Measurements from ENCODE around the gene CPNE5. TPM values are rescaled to one million over a fixed set of nuclear protein-coding genes. Genes with fewer than 3 reads are reported as not detected.
"Not testable (repeated sequence)": the region's sequence is repeated elsewhere in the genome, so short reads cannot be mapped to it uniquely, and the experiment has no call there.

Gene CPNE5
- total and polyA plus RNA-seq, 4 experiments from 2014 or later, result 0.47 to 2.7 (median 1.3) TPM

DNA sequence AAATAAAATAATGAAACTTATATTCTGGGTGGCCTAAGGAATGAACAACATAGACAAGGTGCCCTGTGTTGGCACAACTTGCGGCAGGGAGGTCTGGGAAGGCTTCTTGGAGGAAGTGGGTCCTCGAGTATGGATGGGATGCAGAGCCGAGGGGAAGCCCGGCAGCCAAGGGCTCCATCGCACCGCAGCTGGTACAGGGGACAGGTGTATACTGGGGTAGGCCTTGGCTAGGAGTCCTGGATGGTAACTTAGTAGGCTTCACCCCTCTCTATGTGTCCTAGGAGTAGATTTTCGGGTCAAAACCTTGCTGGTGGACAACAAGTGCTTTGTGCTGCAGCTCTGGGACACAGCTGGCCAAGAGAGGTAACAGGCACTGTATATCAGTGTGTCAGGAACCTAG lies 113.7 kb downstream of the CPNE5 start:
- ChIA-PET POLR2A (ENCODE audit: partially characterized antibody) (interaction anchor here (0.6 kb wide), 1 partner anchor 241 kb away, joined by 3 read pairs; no protein-coding TSS in a partner anchor), CTCF (ENCODE audit: partially characterized antibody) (no interaction called here)
- peaks cover 14% of the 10 kb centered on the region for H3K4me1 ChIP-seq (ENCODE audit: insufficient read depth, low read length)
- no peaks in the 10 kb centered on the region for H3K36me3 ChIP-seq (ENCODE audit: insufficient read depth, low read length)
- peaks cover 18 to 29% (median 25%) of the 10 kb centered on the region in 4 donors for H3K4me1 Mint-ChIP-seq
- intact Hi-C loops (cut with micrococcal nuclease), result no loop called here
- H3K4me3 Mint-ChIP-seq, result no peak overlapping the region
- no peaks in the 10 kb centered on the region for H3K36me3 Mint-ChIP-seq
- no peak overlapping the region for H3K4me3 ChIP-seq (ENCODE audit: low read length in 2 of 2)
- no peak for DNase-seq
- no peaks in the 10 kb centered on the region for H3K27me3 ChIP-seq (ENCODE audit: insufficient read depth, low read length)
- no peaks in the 10 kb centered on the region for H3K27me3 Mint-ChIP-seq
- H3K9me3 Mint-ChIP-seq, result no peaks in the 10 kb centered on the region
- H3K27ac Mint-ChIP-seq, result peak overlapping the region in 2 of 7 donors; percentile 44 to 79
- H3K27ac ChIP-seq (ENCODE audit: low read depth, low read length), result no peak overlapping the region
- H3K9me3 ChIP-seq (ENCODE audit: control insufficient read depth in 1 of 2, low read length in 2 of 2), result no peaks in the 10 kb centered on the region

DNA sequence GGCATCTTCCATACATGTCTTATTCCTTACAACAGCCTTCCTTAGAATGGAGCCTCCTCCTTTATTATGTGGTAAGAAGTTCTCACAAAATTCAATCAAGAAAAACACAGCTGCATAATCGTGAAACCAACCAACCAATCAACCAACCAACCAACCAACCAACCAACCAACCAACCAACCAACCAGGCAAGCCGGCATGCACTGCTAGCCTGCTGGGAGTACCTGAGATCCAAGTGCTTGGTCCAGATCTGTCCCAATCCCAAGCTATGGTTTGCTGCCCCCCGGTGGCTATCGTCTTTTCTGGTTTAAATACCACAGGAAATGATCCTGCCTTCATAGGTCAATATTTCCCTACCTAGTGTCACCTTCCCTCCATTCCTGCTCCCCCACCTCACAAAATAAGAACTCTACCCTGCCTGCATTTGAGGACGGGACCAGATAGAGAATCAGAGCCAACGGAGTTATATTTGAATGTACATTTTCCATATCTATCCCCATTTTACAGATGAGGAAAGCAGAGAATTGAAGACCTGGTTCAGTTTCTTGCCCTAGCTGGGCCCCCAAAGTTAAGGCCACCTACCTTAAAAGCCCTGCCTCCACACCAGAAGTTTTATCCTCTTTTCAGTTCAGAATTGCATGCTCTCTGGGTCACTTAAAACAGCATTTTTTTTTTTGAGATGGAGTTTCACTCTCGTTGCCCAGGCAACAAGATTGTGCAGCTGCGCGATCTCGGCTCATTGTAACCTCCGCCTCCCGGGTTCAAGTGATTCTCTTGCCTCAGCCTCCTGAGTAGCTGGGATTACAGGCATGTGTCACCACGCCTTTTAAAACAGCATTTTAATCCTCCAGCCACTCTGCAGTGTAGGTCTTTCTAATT lies 114.5 kb downstream of the CPNE5 start:
- peak in 2 of 5 donors; percentile 15 to 19 for DNase-seq
- Histone ChIP-seq H3K9me3 (ENCODE audit: control insufficient read depth in 1 of 2, low read length in 2 of 2) (no peaks in the 10 kb centered on the region), H3K4me1 (ENCODE audit: insufficient read depth, low read length) (peaks cover 14% of the 10 kb centered on the region), H3K4me3 (ENCODE audit: low read length in 2 of 2) (no peak overlapping the region), H3K36me3 (ENCODE audit: insufficient read depth, low read length) (no peaks in the 10 kb centered on the region), H3K27ac (ENCODE audit: low read depth, low read length) (no peak overlapping the region), H3K27me3 (ENCODE audit: insufficient read depth, low read length) (no peaks in the 10 kb centered on the region)
- ChIA-PET CTCF (ENCODE audit: partially characterized antibody) (interaction anchor here (0.6 to 1.2 kb wide), 7 partner anchors 9 to 322 kb away, joined by 3 to 7 read pairs (median 3); partner anchors contain the start of gene RAB44), POLR2A (ENCODE audit: partially characterized antibody) (interaction anchor here (0.6 to 1.0 kb wide), 2 partner anchors 43 to 241 kb away, joined by 3 read pairs; no protein-coding TSS in a partner anchor)
- Mint-ChIP-seq H3K4me3 (no peak overlapping the region), H3K9me3 (no peaks in the 10 kb centered on the region), H3K27ac (no peak overlapping the region), H3K4me1 (peaks cover 18 to 29% (median 25%) of the 10 kb centered on the region in 4 donors), H3K27me3 (no peaks in the 10 kb centered on the region), H3K36me3 (no peaks in the 10 kb centered on the region)
- intact Hi-C loops (cut with micrococcal nuclease), result loop anchor here (5.0 kb wide), 1 partner anchor 33 kb away; no protein-coding TSS in a partner anchor

DNA sequence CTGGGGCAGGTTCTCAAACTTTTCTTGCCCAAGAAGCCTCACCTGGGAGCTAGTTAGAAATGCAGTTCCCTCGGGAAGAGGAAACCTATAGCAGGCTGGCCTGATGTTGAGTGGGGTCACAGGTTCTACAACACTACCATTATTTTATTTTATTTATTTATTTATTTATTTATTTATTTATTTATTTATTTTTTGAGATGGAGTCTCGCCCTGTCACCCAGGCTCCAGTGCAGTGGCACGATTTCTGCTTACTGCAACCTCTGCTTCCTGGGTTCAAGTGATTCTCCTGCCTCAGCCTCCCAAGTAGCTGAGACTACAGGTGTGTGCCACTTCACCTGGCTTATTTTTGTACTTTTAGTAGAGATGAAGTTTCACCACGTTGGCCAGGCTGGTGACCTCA lies 115.3 kb downstream of the CPNE5 start:
- H3K27ac Mint-ChIP-seq; H3K27ac ChIP-seq (ENCODE audit: low read depth, low read length): not testable (repeated sequence)
- POLR2A ChIA-PET (ENCODE audit: partially characterized antibody), result interaction anchor here (1.0 kb wide), 1 partner anchor 42 kb away, joined by 3 read pairs; no protein-coding TSS in a partner anchor

DNA sequence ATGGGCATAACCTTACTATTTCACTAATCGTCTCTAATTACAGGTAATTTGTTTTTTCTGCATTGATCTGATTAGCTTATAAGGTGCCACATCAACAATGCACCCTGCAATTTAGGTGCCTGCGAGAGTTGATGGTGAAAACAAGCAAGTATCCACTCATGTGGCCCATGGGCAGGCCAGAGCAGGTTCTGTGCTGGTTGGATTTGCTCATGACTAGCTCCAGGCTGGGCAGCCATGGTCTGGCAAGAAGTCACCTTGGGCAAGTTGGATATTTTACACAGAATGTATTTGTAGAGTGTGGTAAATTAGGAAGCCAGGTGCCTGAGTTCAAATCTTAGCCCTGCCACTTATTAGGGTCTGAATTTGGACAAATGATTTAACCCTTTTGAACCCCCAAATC lies 116.4 kb downstream of the CPNE5 start:
- Mint-ChIP-seq H3K4me3 (no peak overlapping the region), H3K36me3 (no peaks in the 10 kb centered on the region), H3K9me3 (no peaks in the 10 kb centered on the region), H3K4me1 (peaks cover 10 to 23% (median 17%) of the 10 kb centered on the region in 4 donors), H3K27ac (no peak overlapping the region), H3K27me3 (no peaks in the 10 kb centered on the region)
- H3K4me3 ChIP-seq (ENCODE audit: low read length in 2 of 2), result no peak overlapping the region
- H3K36me3 ChIP-seq (ENCODE audit: insufficient read depth, low read length), result no peaks in the 10 kb centered on the region
- no peaks in the 10 kb centered on the region for H3K9me3 ChIP-seq (ENCODE audit: control insufficient read depth in 1 of 2, low read length in 2 of 2)
- DNase-seq, result no peak
- CTCF ChIA-PET (ENCODE audit: partially characterized antibody), result interaction anchor here (1.1 to 1.3 kb wide), 2 partner anchors 12 to 36 kb away, joined by 5 to 6 read pairs; no protein-coding TSS in a partner anchor
- POLR2A ChIA-PET (ENCODE audit: partially characterized antibody), result no interaction called here
- no peaks in the 10 kb centered on the region for H3K27me3 ChIP-seq (ENCODE audit: insufficient read depth, low read length)
- intact Hi-C loops (cut with micrococcal nuclease), result loop anchor here (5.0 kb wide), 1 partner anchor 34 kb away; no protein-coding TSS in a partner anchor
- peaks cover 9% of the 10 kb centered on the region for H3K4me1 ChIP-seq (ENCODE audit: insufficient read depth, low read length)
- no peak overlapping the region for H3K27ac ChIP-seq (ENCODE audit: low read depth, low read length)

More for the DNA sequence above, 115.3 kb downstream of the CPNE5 start:
- not testable (repeated sequence) for DNase-seq; H3K9me3 Mint-ChIP-seq; H3K9me3 ChIP-seq (ENCODE audit: control insufficient read depth in 1 of 2, low read length in 2 of 2); H3K4me3 ChIP-seq (ENCODE audit: low read length in 2 of 2); H3K27me3 Mint-ChIP-seq; H3K4me3 Mint-ChIP-seq; H3K36me3 ChIP-seq (ENCODE audit: insufficient read depth, low read length); H3K27me3 ChIP-seq (ENCODE audit: insufficient read depth, low read length); H3K36me3 Mint-ChIP-seq
- H3K4me1 Mint-ChIP-seq, result peaks cover 17 to 29% (median 25%) of the 10 kb centered on the region in 4 donors
- intact Hi-C loops (cut with micrococcal nuclease), result loop anchor here (5.0 kb wide), 1 partner anchor 33 kb away; no protein-coding TSS in a partner anchor
- CTCF ChIA-PET (ENCODE audit: partially characterized antibody), result interaction anchor here (0.8 to 1.2 kb wide), 7 partner anchors 8 to 52 kb away, joined by 3 to 7 read pairs (median 3); partner anchors contain the start of gene RAB44
- H3K4me1 ChIP-seq (ENCODE audit: insufficient read depth, low read length), result peaks cover 14% of the 10 kb centered on the region

DNA sequence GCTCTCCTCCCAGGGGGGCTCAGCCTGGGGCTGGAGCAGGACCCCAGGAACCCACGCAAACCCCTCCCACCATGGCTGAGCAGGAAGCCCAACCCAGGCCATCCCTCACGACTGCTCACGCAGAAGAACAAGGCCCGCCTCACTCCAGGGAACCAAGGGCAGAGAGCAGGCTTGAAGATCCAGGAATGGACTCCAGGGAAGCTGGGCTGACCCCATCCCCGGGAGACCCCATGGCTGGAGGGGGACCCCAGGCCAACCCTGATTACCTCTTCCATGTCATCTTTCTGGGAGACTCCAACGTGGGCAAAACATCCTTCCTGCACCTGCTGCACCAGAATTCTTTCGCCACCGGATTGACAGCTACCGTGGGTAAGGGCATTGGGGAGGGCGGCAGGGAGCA lies 116.9 kb downstream of the CPNE5 start:
- Mint-ChIP-seq H3K9me3 (no peaks in the 10 kb centered on the region), H3K36me3 (no peaks in the 10 kb centered on the region), H3K4me1 (peaks cover 5 to 18% (median 12%) of the 10 kb centered on the region in 4 donors), H3K27me3 (no peaks in the 10 kb centered on the region), H3K27ac (no peak overlapping the region), H3K4me3 (no peak overlapping the region)
- Histone ChIP-seq H3K4me1 (ENCODE audit: insufficient read depth, low read length) (peaks cover 4% of the 10 kb centered on the region), H3K27me3 (ENCODE audit: insufficient read depth, low read length) (no peaks in the 10 kb centered on the region), H3K4me3 (ENCODE audit: low read length in 2 of 2) (no peak overlapping the region), H3K9me3 (ENCODE audit: control insufficient read depth in 1 of 2, low read length in 2 of 2) (no peaks in the 10 kb centered on the region), H3K36me3 (ENCODE audit: insufficient read depth, low read length) (no peaks in the 10 kb centered on the region), H3K27ac (ENCODE audit: low read depth, low read length) (no peak overlapping the region)
- ChIA-PET CTCF (ENCODE audit: partially characterized antibody) (interaction anchor here (1.3 kb wide), 1 partner anchor 36 kb away, joined by 6 read pairs; no protein-coding TSS in a partner anchor), POLR2A (ENCODE audit: partially characterized antibody) (no interaction called here)
- intact Hi-C loops (cut with micrococcal nuclease), result loop anchor here (5.0 kb wide), 1 partner anchor 35 kb away; no protein-coding TSS in a partner anchor
- no peak for DNase-seq

DNA sequence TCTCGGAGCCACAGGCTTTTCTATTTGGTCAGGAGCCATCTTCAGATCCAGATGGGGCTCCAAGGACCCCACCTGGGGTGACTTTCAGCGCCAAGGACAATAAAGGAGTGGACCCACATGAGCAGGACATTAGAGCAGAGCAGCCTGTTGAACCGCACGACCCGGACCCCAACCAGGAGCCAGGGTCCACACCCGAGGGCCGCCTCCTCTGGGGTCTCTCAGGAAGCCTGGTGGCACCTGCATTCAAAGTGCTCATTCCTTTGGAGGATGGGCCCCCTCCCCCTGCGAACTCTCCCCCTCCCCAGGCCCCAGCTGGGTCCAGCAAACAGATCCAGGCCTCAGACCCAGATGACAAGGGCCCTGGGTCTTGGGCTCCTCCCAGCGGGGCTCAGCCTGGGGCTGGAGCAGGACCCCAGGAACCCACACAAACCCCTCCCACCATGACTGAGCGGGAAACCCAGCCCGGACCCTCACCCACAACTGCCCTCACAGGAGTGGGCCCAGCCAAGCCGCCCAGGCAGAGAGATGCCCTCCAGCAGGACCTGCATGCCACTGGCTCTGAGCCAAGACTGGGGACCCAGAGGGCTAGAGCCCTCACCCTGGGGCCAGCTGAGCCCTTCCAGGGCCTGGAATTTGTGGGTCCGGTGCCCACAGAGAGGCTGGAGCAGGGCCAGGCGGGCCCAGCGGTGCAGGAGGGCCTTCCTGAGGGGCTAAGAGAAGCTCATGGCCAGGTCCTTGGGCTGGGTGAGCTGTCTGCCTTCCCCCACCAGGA lies 117.7 kb downstream of the CPNE5 start:
- Histone ChIP-seq H3K4me3 (ENCODE audit: low read length in 2 of 2) (no peak overlapping the region), H3K27ac (ENCODE audit: low read depth, low read length) (no peak overlapping the region), H3K27me3 (ENCODE audit: insufficient read depth, low read length) (no peaks in the 10 kb centered on the region), H3K9me3 (ENCODE audit: control insufficient read depth in 1 of 2, low read length in 2 of 2) (no peaks in the 10 kb centered on the region), H3K36me3 (ENCODE audit: insufficient read depth, low read length) (no peaks in the 10 kb centered on the region), H3K4me1 (ENCODE audit: insufficient read depth, low read length) (no peaks in the 10 kb centered on the region)
- ChIA-PET POLR2A (ENCODE audit: partially characterized antibody) (no interaction called here), CTCF (ENCODE audit: partially characterized antibody) (no interaction called here)
- Mint-ChIP-seq H3K4me1 (peaks cover 3 to 10% (median 6%) of the 10 kb centered on the region in 4 donors), H3K27ac (peak overlapping the region in 1 of 7 donors; percentile 53), H3K9me3 (no peaks in the 10 kb centered on the region), H3K27me3 (no peaks in the 10 kb centered on the region), H3K4me3 (no peak overlapping the region), H3K36me3 (no peaks in the 10 kb centered on the region)
- DNase-seq, result no peak
- intact Hi-C loops (cut with micrococcal nuclease), result loop anchor here (5.0 kb wide), 1 partner anchor 36 kb away; no protein-coding TSS in a partner anchor
